ENCODE results near the gene MAB21L4.
"Not testable (repeated sequence)": the region's sequence is repeated elsewhere in the genome, so short reads cannot be mapped to it uniquely, and the experiment has no call there.

Gene MAB21L4

GRCh38 chr2:240855670-240856069 is 40.3 kb downstream of the MAB21L4 start:
- DNase-seq, result no peak

DNA sequence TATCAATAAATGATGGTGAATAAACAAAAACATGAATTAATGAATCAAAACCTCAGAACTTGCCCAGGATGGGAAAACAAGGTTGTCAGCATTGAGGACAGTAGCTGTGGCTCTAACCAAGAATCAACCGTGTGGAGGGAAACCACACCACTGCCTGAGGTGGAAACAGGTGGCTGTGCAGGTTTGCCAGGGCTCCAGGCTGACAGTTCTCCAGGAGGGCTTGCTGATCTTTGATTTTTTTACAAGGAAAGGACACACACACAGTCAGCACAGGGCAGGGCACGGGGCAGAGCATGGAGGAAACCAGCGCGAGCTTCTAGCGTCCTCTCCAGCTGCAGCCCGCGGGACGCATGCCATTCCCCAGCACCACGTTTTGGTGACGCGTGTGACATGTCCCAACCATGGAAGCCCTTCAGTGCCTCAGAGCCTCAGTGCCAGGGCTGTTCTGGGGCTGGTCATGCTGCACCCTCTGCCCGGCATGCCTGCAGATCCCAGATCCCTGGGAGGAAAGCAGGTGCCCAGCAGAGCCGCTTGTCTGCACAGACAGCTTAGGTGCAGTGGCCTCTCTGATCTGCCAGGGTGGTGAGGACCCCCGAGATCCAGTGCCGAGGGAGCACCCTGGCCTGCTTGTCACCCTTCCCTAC is 43.2 kb downstream of the MAB21L4 start:
- no peak for DNase-seq

- peak; percentile 36 to 57 for DNase-seq
Observed at GRCh38 chr2:240851078-240851991, 44.6 kb downstream of the MAB21L4 start.

- no peak for DNase-seq
Observed at GRCh38 chr2:240850756-240851077, 45.2 kb downstream of the MAB21L4 start.

DNA sequence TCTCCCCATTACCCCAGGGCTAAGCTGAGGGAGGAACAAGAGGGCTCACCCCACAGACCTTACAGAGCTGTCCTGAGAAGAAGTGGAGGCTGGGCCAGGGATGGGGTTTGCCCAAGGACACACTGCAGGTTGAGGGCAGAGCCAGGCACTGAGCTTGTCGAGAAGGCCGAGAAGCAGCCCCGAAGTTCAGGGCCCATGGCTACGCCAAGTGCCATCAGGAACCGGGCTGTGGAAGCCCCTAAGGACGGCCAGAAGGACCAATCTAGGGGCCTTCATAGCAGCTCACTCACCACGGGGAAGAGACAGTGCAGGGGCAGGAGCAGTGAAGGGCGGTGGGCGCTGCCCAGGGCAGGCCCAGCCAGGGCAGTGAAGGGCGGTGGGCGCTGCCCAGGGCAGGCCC is 45.9 kb downstream of the MAB21L4 start:
- no peak for DNase-seq

DNA sequence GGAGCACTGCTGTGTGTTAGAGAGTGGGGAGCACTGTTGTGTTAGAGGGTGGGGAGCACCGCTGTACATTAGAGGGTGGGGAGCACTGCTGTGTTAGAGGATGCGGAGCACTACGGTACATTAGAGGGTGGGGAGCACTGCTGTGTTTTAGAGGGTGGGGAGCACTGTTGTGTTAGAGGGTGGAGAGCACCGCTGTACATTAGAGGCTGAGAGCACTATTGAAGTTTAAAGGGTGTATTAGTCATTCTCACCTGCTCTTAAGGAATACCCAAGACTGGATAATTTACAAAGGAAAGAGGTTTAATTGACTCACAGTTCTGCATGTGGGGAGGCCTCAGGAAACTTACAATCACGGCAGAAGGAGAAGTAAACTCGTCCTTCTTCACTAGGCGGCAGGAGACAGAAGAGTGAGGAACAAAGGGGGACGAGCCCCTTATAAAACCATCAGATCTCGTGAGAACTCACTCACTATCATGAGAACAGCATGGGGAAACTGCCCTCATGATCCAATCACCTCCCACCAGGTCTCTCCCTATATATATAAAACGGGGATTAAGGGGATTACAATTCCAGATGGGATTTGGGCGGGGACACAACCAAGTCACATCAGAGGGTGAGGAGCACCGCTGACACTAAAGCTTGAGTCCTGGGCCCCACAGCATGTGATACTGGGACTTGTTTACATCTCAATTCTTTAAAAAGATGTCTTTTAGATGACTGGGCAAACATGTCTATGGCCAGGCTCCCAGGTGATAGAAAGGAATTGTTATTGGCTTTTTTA is 46.9 kb downstream of the MAB21L4 start:
- no peak for DNase-seq

- DNase-seq, result no peak
Observed at GRCh38 chr2:240847817-240848216, 48.1 kb downstream of the MAB21L4 start.

GRCh38 chr2:240846873-240847595 is 48.9 kb downstream of the MAB21L4 start:
- no peak for DNase-seq

- DNase-seq, result not testable (repeated sequence)
Observed at GRCh38 chr2:240846309-240846708, 49.6 kb downstream of the MAB21L4 start.

DNA sequence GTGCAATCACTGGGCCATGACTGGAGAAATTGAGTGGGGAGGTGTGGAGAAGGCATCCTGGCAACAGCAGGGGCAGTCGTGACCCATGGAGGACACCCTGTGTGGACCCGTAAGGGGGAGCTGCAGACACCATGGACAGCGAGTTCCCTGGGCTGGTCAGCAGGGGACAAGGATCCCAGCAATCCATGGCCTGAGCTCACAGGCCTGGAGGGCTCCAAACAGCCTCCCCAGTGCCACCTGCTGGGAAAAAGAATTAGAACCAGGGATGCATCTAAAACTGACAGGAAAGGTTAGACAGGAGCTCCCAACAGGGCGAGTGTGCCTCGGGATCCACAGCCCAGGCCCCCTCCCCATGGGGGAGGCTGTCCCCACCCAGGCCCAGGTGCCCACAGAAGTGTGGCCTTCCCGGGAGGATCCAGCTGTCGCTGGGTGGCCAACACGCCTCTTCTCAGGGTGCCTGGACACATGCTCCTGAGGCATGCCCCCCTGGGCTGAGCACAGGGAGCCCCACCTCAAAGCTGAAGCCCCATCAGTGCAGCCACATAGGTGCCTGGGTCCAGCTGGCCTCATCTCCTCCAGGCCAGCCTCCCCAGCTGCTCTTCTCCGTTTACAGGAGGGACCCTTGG is 55.4 kb downstream of the MAB21L4 start:
- DNase-seq, result peak in 1 of 2 experiments; percentile 38

GRCh38 chr2:240839152-240840143 is 56.5 kb downstream of the MAB21L4 start:
- DNase-seq, result no peak

DNA sequence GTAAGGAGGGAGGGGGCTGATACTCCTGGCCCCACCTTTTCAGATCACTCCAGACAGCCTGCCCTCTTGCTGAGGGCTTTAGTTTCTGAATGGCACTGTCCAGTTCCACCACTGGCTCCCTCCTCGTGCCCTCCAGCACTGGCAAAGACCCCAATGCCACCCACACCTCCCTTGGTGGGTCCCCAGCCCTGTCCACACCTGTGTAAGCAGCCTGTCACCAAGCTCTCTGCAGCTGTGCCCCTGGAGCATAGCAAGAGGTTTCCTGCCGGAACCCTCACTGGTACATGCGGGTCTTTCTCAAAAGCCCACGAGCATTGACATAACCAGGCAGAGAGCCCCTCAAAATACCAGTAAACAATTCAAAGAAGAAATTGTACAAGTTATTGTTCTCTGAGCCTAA is 58.3 kb downstream of the MAB21L4 start:
- DNase-seq, result no peak

- DNase-seq, result no peak
Observed at GRCh38 chr2:240836781-240837467, 59.0 kb downstream of the MAB21L4 start.
